Measurements from ENCODE around the gene KIF22.
"Not testable (repeated sequence)": the region's sequence is repeated elsewhere in the genome, so short reads cannot be mapped to it uniquely, and the experiment has no call there.

Gene KIF22

DNA sequence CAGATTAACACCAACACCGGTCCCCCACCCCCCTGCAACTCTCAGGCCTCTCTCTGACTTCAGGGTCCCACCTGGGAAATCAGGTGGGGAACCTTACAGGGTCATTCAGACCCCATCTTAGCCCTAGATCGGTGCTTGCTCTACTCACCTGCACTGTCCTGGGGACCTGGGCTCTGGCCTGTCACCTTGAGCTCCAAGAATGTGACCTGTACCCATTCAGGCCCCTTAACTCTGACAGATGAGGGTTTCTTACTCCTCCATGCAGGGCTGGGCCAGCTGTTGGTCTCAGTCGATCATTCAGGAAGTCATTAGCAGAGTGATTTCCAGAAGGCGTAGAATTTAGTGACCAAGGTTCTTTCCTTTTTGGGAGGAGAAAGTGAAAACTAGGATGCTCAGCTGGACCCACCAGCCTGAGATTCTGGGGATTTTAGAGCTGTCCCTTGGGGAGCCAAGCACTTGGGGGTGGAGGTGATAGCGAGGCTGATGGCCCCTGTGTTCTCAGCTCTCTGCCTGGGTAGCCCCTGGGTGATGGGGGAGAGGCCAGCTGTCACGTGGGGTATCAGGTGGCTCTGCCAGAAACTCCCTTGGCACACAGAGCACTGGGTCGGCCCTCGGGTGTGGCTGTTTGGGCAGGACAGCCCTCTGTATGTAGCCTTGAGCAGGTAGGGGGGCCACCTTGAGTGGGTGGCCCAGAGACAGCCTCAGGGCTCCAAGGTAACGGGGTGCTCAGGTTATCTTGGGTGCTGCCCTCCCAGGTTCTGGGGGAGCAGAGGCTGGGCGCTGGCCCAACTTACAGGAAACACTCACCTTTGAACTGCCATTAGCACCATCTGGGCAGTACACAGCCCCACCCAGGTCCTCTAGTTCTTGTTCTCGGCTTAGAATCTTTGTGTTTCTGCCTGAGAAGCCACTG lies 30.4 kb downstream of the KIF22 start:
- peaks cover 15% of the 10 kb centered on the region for H3K4me1 ChIP-seq
- no peak for DNase-seq (ENCODE audit: low spot score in 2 of 2)
- H3K36me3 ChIP-seq (replicated peaks), result peaks cover 36% of the 10 kb centered on the region
- no peaks in the 10 kb centered on the region for H3K9me3 ChIP-seq
- H3K4me3 ChIP-seq, result peak overlapping the region; percentile 20; the same call in 1 of the 2 replicates
- in situ Hi-C loops (cut with MboI; ENCODE audit: low sequenced_read_pairs), result no loop called here
- no peaks in the 10 kb centered on the region for H3K27me3 ChIP-seq (ENCODE audit: low read depth)

DNA sequence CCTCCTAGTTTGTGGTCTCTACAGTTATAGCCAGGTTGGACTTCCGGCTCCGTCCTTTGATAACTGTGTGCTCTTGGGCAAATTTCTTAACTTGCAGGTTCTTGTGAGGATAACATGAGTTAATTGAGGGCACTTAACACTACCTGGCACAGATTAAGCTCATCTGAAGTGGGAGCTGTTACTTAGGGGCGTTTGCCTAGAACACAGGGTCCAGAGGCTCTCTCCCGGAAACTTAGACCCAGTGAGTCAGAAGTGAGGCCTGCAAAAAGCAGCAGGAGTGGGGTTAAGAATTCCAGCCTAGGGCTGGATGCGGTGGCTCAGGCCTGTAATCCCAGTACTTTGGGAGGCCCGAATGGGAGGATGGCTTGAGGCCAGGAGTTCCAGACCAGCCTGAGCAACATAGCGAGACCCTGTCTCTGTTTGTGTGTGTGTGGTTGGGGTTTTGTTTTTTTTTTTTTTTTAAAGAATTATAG lies 31.1 kb downstream of the KIF22 start:
- no peaks in the 10 kb centered on the region for H3K27me3 ChIP-seq (ENCODE audit: low read depth)
- H3K36me3 ChIP-seq (replicated peaks), result peaks cover 36% of the 10 kb centered on the region
- DNase-seq (ENCODE audit: low spot score in 2 of 2), result no peak
- in situ Hi-C loops (cut with MboI; ENCODE audit: low sequenced_read_pairs), result no loop called here
- H3K4me1 ChIP-seq, result peaks cover 15% of the 10 kb centered on the region
- no peaks in the 10 kb centered on the region for H3K9me3 ChIP-seq
- no peak overlapping the region for H3K4me3 ChIP-seq

DNA sequence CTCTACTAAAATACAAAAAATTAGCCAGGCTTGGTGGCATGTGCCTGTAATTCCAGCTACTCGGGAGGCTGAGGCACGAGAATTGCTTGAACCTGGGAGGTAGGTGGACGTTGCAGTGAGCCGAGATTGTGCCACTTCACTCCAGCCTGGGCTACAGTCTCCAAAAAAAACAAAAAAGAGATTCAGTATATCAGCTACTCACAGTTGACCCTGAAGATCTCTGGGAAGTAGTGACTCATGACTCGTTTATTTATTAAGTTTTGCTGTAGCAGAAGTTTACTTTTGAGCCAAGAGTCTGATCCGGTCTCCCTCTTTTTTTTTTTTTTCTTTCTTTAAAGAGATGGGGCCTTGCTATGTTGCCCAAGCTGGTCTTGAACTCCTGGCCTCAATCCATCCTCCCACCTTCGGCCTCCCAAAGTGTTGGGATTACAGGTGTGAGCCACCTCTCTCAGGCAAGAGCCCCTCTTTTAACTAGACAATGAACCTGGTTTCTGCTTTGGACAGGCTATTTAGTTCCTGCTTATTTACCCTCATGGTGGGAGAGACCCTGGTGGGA lies 34.1 kb downstream of the KIF22 start:
- H3K9me3 ChIP-seq, result no peaks in the 10 kb centered on the region
- DNase-seq (ENCODE audit: low spot score in 2 of 2), result no peak
- in situ Hi-C loops (cut with MboI; ENCODE audit: low sequenced_read_pairs), result no loop called here
- H3K27me3 ChIP-seq (ENCODE audit: low read depth), result no peaks in the 10 kb centered on the region
- peaks cover 9% of the 10 kb centered on the region; the same call in 1 of the 2 replicates for H3K4me1 ChIP-seq
- no peak overlapping the region for H3K4me3 ChIP-seq
- H3K36me3 ChIP-seq (replicated peaks), result peaks cover 14% of the 10 kb centered on the region

DNA sequence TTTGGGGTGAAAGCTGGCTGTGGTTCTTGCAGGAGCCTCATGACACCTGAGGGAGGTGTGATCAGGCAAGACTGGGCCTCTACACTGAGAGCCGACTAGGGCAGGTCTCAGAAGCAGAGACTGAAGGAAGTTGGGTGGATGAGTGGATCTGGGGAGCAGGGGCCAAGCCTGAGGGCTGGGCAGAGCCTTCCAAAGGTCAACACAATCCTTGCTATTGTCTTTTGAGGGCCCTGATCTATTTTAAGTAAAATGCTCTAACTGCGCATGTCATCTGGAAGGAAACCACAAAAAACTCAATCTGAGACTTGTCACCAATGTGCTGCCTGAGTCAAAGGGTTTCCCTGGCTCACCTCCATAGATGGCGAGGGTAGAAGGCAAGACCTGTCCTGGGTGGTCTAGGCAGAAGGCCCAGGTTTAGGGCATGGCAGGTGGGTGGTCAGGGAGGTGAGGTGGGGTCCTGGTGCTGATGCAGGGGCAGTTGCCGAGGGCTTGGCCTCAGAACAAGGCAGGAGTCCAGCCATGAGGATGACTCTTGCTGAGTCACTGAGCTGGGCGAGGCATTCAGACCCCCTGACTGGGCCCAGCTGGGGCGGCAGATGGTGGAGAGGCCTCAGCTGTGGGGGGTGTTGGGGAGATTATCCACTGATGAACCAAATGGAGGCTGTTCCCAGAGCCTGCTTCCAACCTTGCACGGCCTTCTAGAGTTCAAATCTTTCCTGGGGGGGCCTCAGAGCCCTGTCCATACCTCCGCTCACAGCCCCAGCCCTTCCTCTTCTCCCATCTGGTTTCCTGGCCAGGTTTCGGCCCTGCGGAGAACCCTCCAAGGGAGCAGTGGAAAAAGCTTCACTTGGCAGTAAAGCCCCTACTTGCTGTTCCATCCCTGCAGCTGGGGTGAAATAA lies 34.8 kb downstream of the KIF22 start:
- in situ Hi-C loops (cut with MboI; ENCODE audit: low sequenced_read_pairs), result no loop called here
- no peak overlapping the region for H3K4me3 ChIP-seq
- DNase-seq (ENCODE audit: low spot score in 2 of 2), result no peak

DNA sequence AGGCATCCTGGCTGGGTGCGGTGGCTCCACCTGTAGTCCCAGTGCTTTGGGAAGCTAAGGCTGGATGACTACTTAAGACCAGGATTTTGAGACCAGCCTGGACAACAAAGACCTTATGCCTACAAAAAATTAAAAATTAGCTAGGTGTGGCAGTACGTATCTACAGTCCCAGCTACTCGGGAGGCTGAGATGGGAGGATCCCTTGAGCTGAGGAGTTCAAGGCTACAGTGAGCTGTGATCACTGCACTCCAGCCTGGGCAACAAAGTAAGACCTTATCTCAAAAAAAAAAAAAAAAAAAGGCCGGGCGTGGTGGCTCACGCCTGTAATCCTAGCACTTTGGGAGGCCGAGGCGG lies 35.8 kb downstream of the KIF22 start:
- Histone ChIP-seq H3K9me3 (no peaks in the 10 kb centered on the region), H3K4me3 (no peak overlapping the region), H3K4me1 (0 out of 2 replicates have a peak, but pooled peaks cover 2% of the 10 kb centered on the region), H3K36me3 (replicated peaks) (no peaks in the 10 kb centered on the region; the same call in 1 of the 2 replicates), H3K27me3 (ENCODE audit: low read depth) (no peaks in the 10 kb centered on the region)
- DNase-seq (ENCODE audit: low spot score in 2 of 2), result no peak
- in situ Hi-C loops (cut with MboI; ENCODE audit: low sequenced_read_pairs), result no loop called here

More for the DNA sequence above, 34.8 kb downstream of the KIF22 start:
- peaks cover 7% of the 10 kb centered on the region for H3K36me3 ChIP-seq (replicated peaks)
- H3K4me1 ChIP-seq, result peaks cover 2% of the 10 kb centered on the region; the same call in 1 of the 2 replicates
- no peaks in the 10 kb centered on the region for H3K9me3 ChIP-seq
- no peaks in the 10 kb centered on the region for H3K27me3 ChIP-seq (ENCODE audit: low read depth)

DNA sequence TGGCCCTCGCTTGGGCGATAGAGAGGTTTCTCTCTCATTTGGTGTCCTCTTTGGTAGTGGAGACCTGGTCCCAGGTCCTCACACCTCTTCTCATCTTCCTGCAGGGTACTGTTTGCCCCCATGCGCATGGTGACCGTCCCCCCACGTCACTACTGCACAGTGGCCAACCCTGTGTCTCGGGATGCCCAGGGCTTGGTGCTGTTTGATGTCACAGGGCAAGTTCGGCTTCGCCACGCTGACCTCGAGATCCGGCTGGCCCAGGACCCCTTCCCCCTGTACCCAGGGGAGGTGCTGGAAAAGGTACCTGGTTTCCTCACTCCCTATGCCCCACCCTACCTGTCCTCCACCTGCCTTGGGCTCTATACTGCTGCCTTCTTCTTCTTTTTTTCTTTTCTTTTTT lies 40.2 kb downstream of the KIF22 start:
- Histone ChIP-seq H3K4me3 (no peak overlapping the region), H3K9me3 (no peaks in the 10 kb centered on the region), H3K27me3 (ENCODE audit: low read depth) (no peaks in the 10 kb centered on the region), H3K36me3 (replicated peaks) (no peaks in the 10 kb centered on the region), H3K4me1 (0 out of 2 replicates have a peak, but pooled peaks cover 2% of the 10 kb centered on the region)
- in situ Hi-C loops (cut with MboI; ENCODE audit: low sequenced_read_pairs), result no loop called here
- DNase-seq (ENCODE audit: low spot score in 2 of 2), result no peak

DNA sequence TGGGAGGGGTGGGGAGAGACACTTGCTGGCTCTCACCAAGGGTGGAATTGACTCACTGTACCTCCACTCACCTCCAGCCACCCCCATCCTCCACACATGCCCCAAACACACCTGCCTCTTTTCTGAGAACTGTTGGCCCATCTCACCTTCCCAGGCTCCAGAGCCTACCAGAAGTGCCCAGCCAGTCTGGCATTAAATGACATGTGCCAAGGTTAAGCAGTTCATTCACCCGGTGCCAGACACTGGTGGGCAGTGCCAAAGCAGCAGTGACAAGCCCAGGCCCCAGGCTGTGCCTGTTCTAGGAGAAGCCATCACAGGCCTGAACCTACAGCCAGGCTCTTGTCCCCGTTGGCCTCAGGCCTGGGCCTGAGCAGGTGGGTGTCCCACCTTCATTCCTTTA lies 40.9 kb downstream of the KIF22 start:
- Histone ChIP-seq H3K9me3 (no peaks in the 10 kb centered on the region), H3K4me1 (0 out of 2 replicates have a peak, but pooled peaks cover 2% of the 10 kb centered on the region), H3K4me3 (no peak overlapping the region), H3K27me3 (ENCODE audit: low read depth) (no peaks in the 10 kb centered on the region), H3K36me3 (replicated peaks) (no peaks in the 10 kb centered on the region)
- no peak for DNase-seq (ENCODE audit: low spot score in 2 of 2)
- in situ Hi-C loops (cut with MboI; ENCODE audit: low sequenced_read_pairs), result no loop called here

DNA sequence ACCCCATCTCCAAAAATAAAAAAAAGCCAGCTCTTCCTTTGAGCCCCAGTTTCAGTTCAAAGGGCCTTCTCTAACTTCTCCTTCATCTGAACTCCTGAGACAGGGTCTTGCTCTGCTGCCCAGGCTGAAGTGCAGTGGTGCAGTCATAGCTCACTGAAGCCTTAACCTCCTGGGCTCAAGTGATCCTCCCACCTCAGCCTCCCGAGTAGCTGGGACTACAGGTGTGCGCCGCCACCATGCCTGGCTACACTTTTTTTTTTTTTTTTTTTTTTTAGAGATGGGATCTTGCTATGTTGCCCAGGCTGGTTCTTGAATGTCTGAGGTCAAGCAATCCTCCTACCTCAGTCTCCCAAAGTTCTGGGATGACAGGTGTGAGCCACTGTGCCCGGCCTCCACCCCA lies 42.7 kb downstream of the KIF22 start:
- in situ Hi-C loops (cut with MboI; ENCODE audit: low sequenced_read_pairs); H3K4me1 ChIP-seq; DNase-seq (ENCODE audit: low spot score in 2 of 2); H3K36me3 ChIP-seq (replicated peaks); H3K27me3 ChIP-seq (ENCODE audit: low read depth); H3K9me3 ChIP-seq; H3K4me3 ChIP-seq: not testable (repeated sequence)

DNA sequence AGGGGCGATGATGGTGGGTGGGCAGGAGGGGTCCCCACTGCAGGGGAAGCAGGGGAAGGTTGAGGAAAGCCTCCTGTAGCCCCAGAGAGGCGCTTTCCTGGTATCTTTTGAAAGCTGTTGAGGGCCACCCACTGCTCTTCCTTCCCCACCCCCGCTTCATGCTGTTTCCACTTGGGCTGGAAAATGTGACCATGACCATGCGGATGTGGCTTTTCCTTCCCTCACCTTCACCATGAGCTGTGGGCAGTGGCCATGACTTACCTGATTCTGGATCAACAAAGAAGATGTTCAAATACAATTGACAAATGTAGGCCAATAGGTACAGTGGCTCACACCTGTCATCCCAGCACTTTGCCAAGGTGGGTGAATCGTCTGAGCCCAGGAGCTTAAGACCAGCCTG lies 43.5 kb downstream of the KIF22 start:
- Histone ChIP-seq H3K36me3 (replicated peaks) (no peaks in the 10 kb centered on the region), H3K27me3 (ENCODE audit: low read depth) (no peaks in the 10 kb centered on the region), H3K4me1 (0 out of 2 replicates have a peak, but pooled peaks cover 2% of the 10 kb centered on the region), H3K4me3 (no peak overlapping the region), H3K9me3 (no peaks in the 10 kb centered on the region)
- in situ Hi-C loops (cut with MboI; ENCODE audit: low sequenced_read_pairs), result no loop called here
- no peak for DNase-seq (ENCODE audit: low spot score in 2 of 2)

DNA sequence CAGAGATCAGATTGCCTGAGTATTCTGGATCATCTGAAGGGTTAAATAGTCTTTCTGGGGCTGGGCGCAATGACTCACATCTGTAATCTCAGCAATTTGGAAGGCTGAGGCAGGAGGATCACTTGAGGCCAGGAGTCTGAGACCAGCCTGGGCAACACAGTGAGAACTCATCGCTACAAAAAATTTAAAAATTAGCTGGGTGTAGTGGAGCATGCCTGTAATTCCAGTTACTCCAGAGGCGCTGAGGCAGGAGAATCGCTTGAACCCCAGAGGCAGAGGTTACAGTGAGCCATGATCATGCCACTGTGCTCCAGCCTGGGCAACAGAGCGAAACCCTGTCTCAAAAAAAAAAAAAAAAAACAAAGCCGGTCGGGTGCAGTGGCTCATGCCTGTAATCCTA lies 45.4 kb downstream of the KIF22 start:
- H3K9me3 ChIP-seq, result no peaks in the 10 kb centered on the region
- no peak overlapping the region for H3K4me3 ChIP-seq
- no peaks in the 10 kb centered on the region for H3K27me3 ChIP-seq (ENCODE audit: low read depth)
- no peak for DNase-seq (ENCODE audit: low spot score in 2 of 2)
- no peaks in the 10 kb centered on the region for H3K36me3 ChIP-seq (replicated peaks)
- H3K4me1 ChIP-seq, result no peaks in the 10 kb centered on the region
- in situ Hi-C loops (cut with MboI; ENCODE audit: low sequenced_read_pairs), result no loop called here

DNA sequence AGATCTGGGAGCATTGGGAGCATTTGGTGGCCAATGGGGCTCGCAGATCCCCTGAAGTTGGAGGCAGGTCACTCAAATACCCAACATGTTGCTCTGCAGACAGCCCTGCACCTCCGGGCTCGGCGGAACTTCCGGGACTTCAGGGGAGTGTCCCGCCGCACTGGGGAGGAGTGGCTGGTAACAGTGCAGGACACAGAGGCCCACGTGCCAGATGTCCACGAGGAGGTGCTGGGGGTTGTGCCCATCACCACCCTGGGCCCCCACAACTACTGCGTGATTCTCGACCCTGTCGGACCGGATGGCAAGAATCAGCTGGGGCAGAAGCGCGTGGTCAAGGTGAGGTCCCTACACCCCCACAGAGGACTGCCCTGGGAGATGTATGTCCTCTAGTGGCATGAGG lies 46.1 kb downstream of the KIF22 start:
- no peaks in the 10 kb centered on the region for H3K9me3 ChIP-seq
- in situ Hi-C loops (cut with MboI; ENCODE audit: low sequenced_read_pairs), result no loop called here
- H3K4me3 ChIP-seq, result no peak overlapping the region
- H3K36me3 ChIP-seq (replicated peaks), result no peaks in the 10 kb centered on the region
- H3K27me3 ChIP-seq (ENCODE audit: low read depth), result no peaks in the 10 kb centered on the region
- no peak for DNase-seq (ENCODE audit: low spot score in 2 of 2)
- no peaks in the 10 kb centered on the region for H3K4me1 ChIP-seq

DNA sequence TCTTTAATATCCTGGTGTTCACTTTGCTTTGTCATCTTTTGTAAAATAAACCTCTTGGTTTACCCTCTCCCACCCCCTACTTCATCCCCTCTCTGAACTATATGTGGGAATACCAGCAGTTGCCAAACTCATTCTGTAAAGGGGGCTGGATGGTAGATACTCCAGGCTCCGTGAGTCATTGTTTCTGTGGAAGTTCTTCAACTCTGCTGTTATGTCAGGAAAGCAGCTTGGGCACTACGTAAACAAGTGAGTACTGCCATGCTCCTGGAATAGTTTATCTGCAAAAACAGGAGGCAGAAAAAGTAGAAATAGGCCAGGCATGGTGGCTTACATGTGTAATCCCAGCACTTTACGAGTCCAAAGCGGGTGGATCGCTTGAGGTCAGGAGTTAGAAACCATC lies 47.3 kb downstream of the KIF22 start:
- Histone ChIP-seq H3K27me3 (ENCODE audit: low read depth) (no peaks in the 10 kb centered on the region), H3K4me1 (no peaks in the 10 kb centered on the region), H3K36me3 (replicated peaks) (no peaks in the 10 kb centered on the region), H3K9me3 (no peaks in the 10 kb centered on the region), H3K4me3 (no peak overlapping the region)
- in situ Hi-C loops (cut with MboI; ENCODE audit: low sequenced_read_pairs), result no loop called here
- DNase-seq (ENCODE audit: low spot score in 2 of 2), result no peak

DNA sequence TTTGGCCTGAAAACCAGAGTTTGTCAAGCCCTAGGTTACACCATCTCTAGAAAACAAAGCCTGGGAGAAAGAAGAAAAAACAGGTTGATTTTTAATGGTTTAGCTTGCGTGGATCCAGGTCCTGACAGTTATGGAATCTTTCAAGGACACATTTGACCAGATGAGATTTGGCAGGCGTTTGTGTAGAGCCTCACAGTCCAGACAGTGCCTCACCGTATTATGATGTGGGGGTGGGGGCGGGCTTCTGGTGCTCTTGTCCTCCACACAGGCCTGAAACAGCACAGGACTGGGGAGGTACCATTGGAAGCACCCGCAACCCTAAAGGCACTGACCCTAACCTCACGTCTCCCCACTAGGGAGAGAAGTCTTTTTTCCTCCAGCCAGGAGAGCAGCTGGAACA lies 49.3 kb downstream of the KIF22 start:
- no peak for DNase-seq (ENCODE audit: low spot score in 2 of 2)
- Histone ChIP-seq H3K36me3 (replicated peaks) (no peaks in the 10 kb centered on the region), H3K4me1 (no peaks in the 10 kb centered on the region), H3K4me3 (no peak overlapping the region), H3K9me3 (no peaks in the 10 kb centered on the region), H3K27me3 (ENCODE audit: low read depth) (no peaks in the 10 kb centered on the region)
- in situ Hi-C loops (cut with MboI; ENCODE audit: low sequenced_read_pairs), result no loop called here

Measured in HAP-1 (cell line).